ENCODE results near the gene CLSTN1. TPM values are rescaled to one million over a fixed set of nuclear protein-coding genes. Genes with fewer than 3 reads are reported as not detected.

The CLSTN1 gene
- total and polyA plus RNA-seq, 2 of the 13 experiments (the other 11 are each of a cell fraction or from before 2014, with no cell fraction given), result 19.7 to 29.8 TPM

DNA sequence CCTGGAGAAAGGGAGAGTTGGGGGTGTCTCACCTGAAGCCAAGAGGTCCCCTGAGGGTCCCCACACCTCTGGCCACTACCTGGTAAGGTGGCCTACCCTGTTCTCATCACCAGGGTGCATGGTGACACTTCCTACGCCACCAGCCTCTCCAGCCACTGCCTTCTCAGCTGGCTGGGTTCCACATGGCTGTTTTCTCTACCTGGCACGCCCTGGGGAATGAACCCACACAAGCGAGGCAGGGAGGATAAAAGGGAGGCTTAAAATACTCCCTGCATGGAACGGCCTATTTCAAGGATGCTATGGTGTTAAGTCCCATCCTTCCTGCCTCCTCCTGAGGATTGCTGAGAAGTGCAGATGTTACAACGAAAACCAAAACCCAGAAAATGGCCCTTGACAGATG is 87.5 kb downstream of the CLSTN1 start:
- ATAC-seq, result no peak
- H3K4me2 ChIP-seq (ENCODE audit: low read depth, low read length), result no peak overlapping the region
- POLR2A ChIA-PET, result no interaction called here
- H3K27ac ChIP-seq (ENCODE audit: extremely low read length, insufficient read depth, low read length), result no peak overlapping the region
- no peak for FAIRE-seq
- WGBS (ENCODE audit: low lambda C conversion rate), result 100% methylated on average over 5 of the region's 5 CpGs
- no peak for TF ChIP-seq ZNF549 (CRISPR knock-in tag; IDR thresholded peaks at IDR 0.05)
- TF ChIP-seq ZNF614 (CRISPR knock-in tag; IDR thresholded peaks at IDR 0.05; ENCODE audit: borderline replicate concordance), result no peak
- no peaks in the 10 kb centered on the region for H3K27me3 ChIP-seq (ENCODE audit: control insufficient read depth in 1 of 2, insufficient read depth in 2 of 2, low read length in 2 of 2)
- H3K9me3 ChIP-seq (ENCODE audit: low read length), result no peaks in the 10 kb centered on the region
- BruUV-seq (replicated peaks), result no TSS peak
- in situ Hi-C loops (cut with HindIII; ENCODE audit: extremely low pct_ligation_motif_present, low pct_unique_long_range_greater_than_20kb) (no loop called here), intact Hi-C loops (cut with micrococcal nuclease; ENCODE audit: unreplicated experiment) (no loop called here)
- H3K4me1 ChIP-seq (ENCODE audit: insufficient read depth, low read length), result no peaks in the 10 kb centered on the region
- no peaks in the 10 kb centered on the region for H3K79me2 ChIP-seq (ENCODE audit: insufficient read depth, low read length)
- no peaks in the 10 kb centered on the region for H4K20me1 ChIP-seq (ENCODE audit: insufficient read depth, low read length)
- H2AFZ ChIP-seq (ENCODE audit: low read length), result no peak overlapping the region
- no peak overlapping the region for H3K4me3 ChIP-seq (replicated peaks in 1 of 3; ENCODE audit: insufficient read depth in 1 of 3, low read depth in 2 of 3, low read length in 3 of 3)
- no peak overlapping the region for H3K9ac ChIP-seq (ENCODE audit: insufficient read depth, low read depth, low read length)
- H3K36me3 ChIP-seq (replicated peaks in 1 of 2; ENCODE audit: control insufficient read depth in 1 of 2, insufficient read depth in 2 of 2, low read length in 2 of 2), result peaks cover 52 to 89% of the 10 kb centered on the region in 2 experiments
- no peak for DNase-seq (ENCODE audit: low spot score)
- CTCF ChIA-PET (ENCODE audit: low intra/inter-chr PET ratio, low total read pairs), result no interaction called here

DNA sequence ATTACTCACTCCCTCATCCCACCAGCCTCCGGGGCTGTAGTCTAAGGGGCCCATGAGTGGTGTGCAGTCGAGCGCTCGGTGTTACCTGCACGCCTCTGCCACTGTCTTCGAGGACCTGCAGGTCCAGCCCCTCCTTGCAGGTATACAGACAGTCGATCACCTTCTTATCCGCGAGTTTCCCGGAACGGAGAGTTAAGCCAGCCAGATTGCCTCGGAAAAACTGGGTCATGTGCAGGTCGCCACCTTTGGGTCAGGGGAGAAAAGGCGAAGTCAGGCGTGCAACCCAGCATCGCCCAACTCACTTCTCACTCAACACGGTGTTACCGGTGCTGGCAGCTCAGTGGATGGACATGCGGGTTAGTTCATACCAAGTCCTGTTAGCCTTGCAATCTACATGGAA is 88.0 kb downstream of the CLSTN1 start:
- Histone ChIP-seq H3K27ac (ENCODE audit: extremely low read length, insufficient read depth, low read length) (no peak overlapping the region), H3K9ac (ENCODE audit: insufficient read depth, low read depth, low read length) (no peak overlapping the region), H3K79me2 (ENCODE audit: insufficient read depth, low read length) (no peaks in the 10 kb centered on the region), H4K20me1 (ENCODE audit: insufficient read depth, low read length) (no peaks in the 10 kb centered on the region), H3K4me3 (replicated peaks in 1 of 3; ENCODE audit: insufficient read depth in 1 of 3, low read depth in 2 of 3, low read length in 3 of 3) (no peak overlapping the region), H2AFZ (ENCODE audit: low read length) (no peak overlapping the region), H3K4me1 (ENCODE audit: insufficient read depth, low read length) (no peaks in the 10 kb centered on the region), H3K9me3 (ENCODE audit: low read length) (no peaks in the 10 kb centered on the region), H3K27me3 (ENCODE audit: control insufficient read depth in 1 of 2, insufficient read depth in 2 of 2, low read length in 2 of 2) (no peaks in the 10 kb centered on the region), H3K4me2 (ENCODE audit: low read depth, low read length) (no peak overlapping the region), H3K36me3 (replicated peaks in 1 of 2; ENCODE audit: control insufficient read depth in 1 of 2, insufficient read depth in 2 of 2, low read length in 2 of 2) (peaks cover 52 to 89% of the 10 kb centered on the region in 2 experiments)
- no TSS peak for BruUV-seq (replicated peaks)
- FAIRE-seq, result no peak
- no peak for TF ChIP-seq SMYD3 (CRISPR knock-in tag; IDR thresholded peaks at IDR 0.05)
- no peak for TF ChIP-seq BRD4 (CRISPR knock-in tag; IDR thresholded peaks at IDR 0.05)
- no peak for TF ChIP-seq ZBTB1 (CRISPR knock-in tag; IDR thresholded peaks at IDR 0.05; ENCODE audit: borderline replicate concordance)
- no peak for TF ChIP-seq NR1H2 (CRISPR knock-in tag; IDR thresholded peaks at IDR 0.05; ENCODE audit: borderline replicate concordance, low read depth)
- no peak for TF ChIP-seq ZNF674 (CRISPR knock-in tag; IDR thresholded peaks at IDR 0.05; ENCODE audit: low read depth)
- no peak for TF ChIP-seq ZZZ3 (CRISPR knock-in tag; IDR thresholded peaks at IDR 0.05; ENCODE audit: borderline replicate concordance)
- no peak for TF ChIP-seq SRSF1 (optimal IDR thresholded peaks at IDR 0.05; ENCODE audit: low read depth, low read length)
- TF ChIP-seq AGO1 (IDR thresholded peaks at IDR 0.05; ENCODE audit: low read depth, low read length, poor library complexity, severe bottlenecking), result no peak
- TF ChIP-seq ZNF841 (CRISPR knock-in tag; IDR thresholded peaks at IDR 0.05; ENCODE audit: borderline replicate concordance), result no peak
- TF ChIP-seq SIX4 (CRISPR knock-in tag; IDR thresholded peaks at IDR 0.05), result no peak
- no peak for TF ChIP-seq LCORL (IDR thresholded peaks at IDR 0.05)
- TF ChIP-seq LCORL (CRISPR knock-in tag; IDR thresholded peaks at IDR 0.05), result no peak
- TF ChIP-seq MYC (CRISPR knock-in tag; IDR thresholded peaks at IDR 0.05; ENCODE audit: borderline replicate concordance), result no peak
- TF ChIP-seq, protein P1, sequence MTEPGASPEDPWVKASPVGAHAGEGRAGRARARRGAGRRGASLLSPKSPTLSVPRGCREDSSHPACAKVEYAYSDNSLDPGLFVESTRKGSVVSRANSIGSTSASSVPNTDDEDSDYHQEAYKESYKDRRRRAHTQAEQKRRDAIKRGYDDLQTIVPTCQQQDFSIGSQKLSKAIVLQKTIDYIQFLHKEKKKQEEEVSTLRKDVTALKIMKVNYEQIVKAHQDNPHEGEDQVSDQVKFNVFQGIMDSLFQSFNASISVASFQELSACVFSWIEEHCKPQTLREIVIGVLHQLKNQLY (CRISPR knock-in tag; IDR thresholded peaks at IDR 0.05), result no peak
- no peak for TF ChIP-seq ZNF326 (CRISPR knock-in tag; IDR thresholded peaks at IDR 0.05; ENCODE audit: borderline replicate concordance)
- TF ChIP-seq, protein P2, sequence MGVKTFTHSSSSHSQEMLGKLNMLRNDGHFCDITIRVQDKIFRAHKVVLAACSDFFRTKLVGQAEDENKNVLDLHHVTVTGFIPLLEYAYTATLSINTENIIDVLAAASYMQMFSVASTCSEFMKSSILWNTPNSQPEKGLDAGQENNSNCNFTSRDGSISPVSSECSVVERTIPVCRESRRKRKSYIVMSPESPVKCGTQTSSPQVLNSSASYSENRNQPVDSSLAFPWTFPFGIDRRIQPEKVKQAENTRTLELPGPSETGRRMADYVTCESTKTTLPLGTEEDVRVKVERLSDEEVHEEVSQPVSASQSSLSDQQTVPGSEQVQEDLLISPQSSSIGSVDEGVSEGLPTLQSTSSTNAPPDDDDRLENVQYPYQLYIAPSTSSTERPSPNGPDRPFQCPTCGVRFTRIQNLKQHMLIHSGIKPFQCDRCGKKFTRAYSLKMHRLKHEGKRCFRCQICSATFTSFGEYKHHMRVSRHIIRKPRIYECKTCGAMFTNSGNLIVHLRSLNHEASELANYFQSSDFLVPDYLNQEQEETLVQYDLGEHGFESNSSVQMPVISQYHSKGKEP (CRISPR knock-in tag; IDR thresholded peaks at IDR 0.05), result no peak
- TF ChIP-seq ZFYVE20 (CRISPR knock-in tag; IDR thresholded peaks at IDR 0.05; ENCODE audit: borderline replicate concordance, low read depth), result no peak
- WGBS (ENCODE audit: low lambda C conversion rate), result 99% methylated on average over 19 of the region's 19 CpGs
- CTCF ChIA-PET (ENCODE audit: low intra/inter-chr PET ratio, low total read pairs), result no interaction called here
- no peak for DNase-seq (ENCODE audit: low spot score)
- POLR2A ChIA-PET, result no interaction called here
- ATAC-seq, result no peak
- intact Hi-C loops (cut with micrococcal nuclease; ENCODE audit: unreplicated experiment) (no loop called here), in situ Hi-C loops (cut with HindIII; ENCODE audit: extremely low pct_ligation_motif_present, low pct_unique_long_range_greater_than_20kb) (no loop called here)

All from HepG2 (cell line).